Activated CD8-positive, alpha-beta memory T cell treated with anti-CD3 and anti-CD28 coated beads for 1 hour (primary cell): Measurements from ENCODE around the gene USHBP1.
"Not testable (repeated sequence)": the region's sequence is repeated elsewhere in the genome, so short reads cannot be mapped to it uniquely, and the experiment has no call there.

ENCODE experiments used
- DNase-seq, 2 donors: peaks; one replicate each; pipeline ENCODE4 v3.0.0-alpha.2; 2020; ENCODE audit warnings: low read depth in 1 of 2; ENCODE audit errors: extremely low read depth in 1 of 2

The USHBP1 gene

GRCh38 chr19:17296976-17297375 is 32.4 kb upstream of the USHBP1 start:
- DNase-seq: no peak

- no peak for DNase-seq
Measured at GRCh38 chr19:17296273-17296672, 31.7 kb upstream of the USHBP1 start.

- DNase-seq: not testable (repeated sequence)
Measured at GRCh38 chr19:17295551-17295950, 31.0 kb upstream of the USHBP1 start.

- DNase-seq: no peak
Measured at GRCh38 chr19:17294051-17294891, 29.7 kb upstream of the USHBP1 start.

- DNase-seq: no peak
Measured at GRCh38 chr19:17293605-17294004, 29.1 kb upstream of the USHBP1 start.

GRCh38 chr19:17292301-17293074 is 27.9 kb upstream of the USHBP1 start:
- DNase-seq: peak; percentile 31 to 67

- no peak for DNase-seq
Measured at GRCh38 chr19:17289489-17289888, 24.9 kb upstream of the USHBP1 start.

- DNase-seq: no peak
Measured at GRCh38 chr19:17286752-17287151, 22.2 kb upstream of the USHBP1 start.

- DNase-seq: no peak
Measured at GRCh38 chr19:17286263-17286662, 21.7 kb upstream of the USHBP1 start.

- DNase-seq: no peak
Measured at GRCh38 chr19:17285415-17286135, 21.0 kb upstream of the USHBP1 start.

- no peak for DNase-seq
Measured at GRCh38 chr19:17283504-17283996, 19.0 kb upstream of the USHBP1 start.

GRCh38 chr19:17282488-17283125 is 18.1 kb upstream of the USHBP1 start:
- peak; percentile 40 to 68 for DNase-seq

GRCh38 chr19:17281391-17282304 is 17.1 kb upstream of the USHBP1 start, which contains the start of gene ANKLE1:
Gene ANKLE1 (plus strand): TSS chr19:17281901. CDS start chr19:17281921, 20 bp downstream.
- DNase-seq: no peak

- no peak for DNase-seq
Measured at GRCh38 chr19:17279436-17279835, 14.9 kb upstream of the USHBP1 start.

GRCh38 chr19:17275441-17276175 is 11.1 kb upstream of the USHBP1 start:
- no peak for DNase-seq

- DNase-seq: not testable (repeated sequence)
Measured at GRCh38 chr19:17274892-17275291, 10.3 kb upstream of the USHBP1 start.

GRCh38 chr19:17268754-17269153 is 4.2 kb upstream of the USHBP1 start:
- DNase-seq: no peak

GRCh38 chr19:17266975-17267788 is 2.6 kb upstream of the USHBP1 start, which contains the start of gene BABAM1:
Gene BABAM1 (plus strand): TSS chr19:17267443. CDS start chr19:17268807, 1,364 bp downstream.
- peak; percentile 78 to 87 for DNase-seq
